ENCODE results near the gene PIGV. TPM values are rescaled to one million over a fixed set of nuclear protein-coding genes. Genes with fewer than 3 reads are reported as not detected.

PIGV gene
- total and polyA plus RNA-seq, 2 of the 4 experiments (the other 2 are of a cell fraction), result 7.2 to 10.6 TPM

- no peak overlapping the region for H2AFZ ChIP-seq (replicated peaks; ENCODE audit: low read length, poor library complexity)
- no peak overlapping the region for H2BK5ac ChIP-seq (ENCODE audit: low read depth, low read length, poor library complexity, severe bottlenecking)
- no peaks in the 10 kb centered on the region for H3K27me3 ChIP-seq (ENCODE audit: control insufficient read depth, insufficient read depth, low read length)
- DNase-seq (no peak), ATAC-seq (ENCODE audit: low read depth) (no peak)
- no peak overlapping the region for H3K4me3 ChIP-seq (ENCODE audit: insufficient read depth, low read depth, low read length)
- intact Hi-C loops (cut with micrococcal nuclease), result no loop called here
- CTCF ChIA-PET, result no interaction called here
- peaks cover 42% of the 10 kb centered on the region for H3K36me3 ChIP-seq (ENCODE audit: control insufficient read depth, insufficient read depth, low read length)
- no peak overlapping the region for H4K8ac ChIP-seq (ENCODE audit: low read depth in 2 of 2, low read length in 2 of 2)
- H4K91ac ChIP-seq (ENCODE audit: insufficient read depth, low read depth, low read length), result no peak overlapping the region
- H2AK9ac ChIP-seq (replicated peaks; ENCODE audit: low read depth, low read length, poor library complexity), result no peak overlapping the region
- no peak overlapping the region for H3K23ac ChIP-seq (ENCODE audit: low read depth, low read length)
- no peak overlapping the region for H3K56ac ChIP-seq (ENCODE audit: extremely low read depth, insufficient read depth, low read length)
- WGBS, 2 experiments (ENCODE audit: extremely low coverage in 2 of 2, insufficient read length in 1 of 2), result no CpG with 5 or more reads among the region's 1 CpG
- H2AK5ac ChIP-seq (ENCODE audit: low read depth, low read length), result no peak overlapping the region
- no peak overlapping the region for H2BK20ac ChIP-seq (ENCODE audit: low read depth, low read length)
- no peak overlapping the region for H2BK15ac ChIP-seq (ENCODE audit: low read depth, low read length)
- no TSS peak for BruUV-seq (replicated peaks)
- POLR2A ChIA-PET (ENCODE audit: unreplicated experiment), result no interaction called here
- no peaks in the 10 kb centered on the region for H3K4me1 ChIP-seq (ENCODE audit: control insufficient read depth, insufficient read depth, low read length)
- dilution Hi-C loops (cut with HindIII; ENCODE audit: low sequenced_read_pairs, unreplicated experiment), result no loop called here
- no peak overlapping the region for H2BK120ac ChIP-seq (ENCODE audit: low read depth, low read length)
- in situ Hi-C loops (cut with MboI; ENCODE audit: low sequenced_read_pairs), result no loop called here
- no peak overlapping the region for H3K4me2 ChIP-seq (ENCODE audit: low read depth, low read length)
- no peak overlapping the region for H3K9ac ChIP-seq (ENCODE audit: low read depth, low read length)
- no peak overlapping the region for H3K14ac ChIP-seq (replicated peaks; ENCODE audit: low read depth, low read length)
- TF ChIP-seq MAZ (IDR thresholded peaks at IDR 0.05; ENCODE audit: borderline replicate concordance, low read depth, low read length) (no peak), POLR2A (IDR thresholded peaks at IDR 0.05; ENCODE audit: low read depth, low read length) (no peak), RFX5 (IDR thresholded peaks at IDR 0.05; ENCODE audit: low read depth, low read length) (no peak), RAD21 (IDR thresholded peaks at IDR 0.05; ENCODE audit: low read length) (no peak), FOS (IDR thresholded peaks at IDR 0.05; ENCODE audit: low read depth, low read length) (no peak), RCOR1 (IDR thresholded peaks at IDR 0.05; ENCODE audit: insufficient replicate concordance, low read length) (no peak)
- H3K79me1 ChIP-seq (ENCODE audit: low read depth in 1 of 2, low read length in 2 of 2), result peaks cover 8 to 23% of the 10 kb centered on the region in 2 experiments; a peak in 3 of 4 replicates
- H3K9me3 ChIP-seq (ENCODE audit: control insufficient read depth, insufficient read depth, low read length), result no peaks in the 10 kb centered on the region
- H4K5ac ChIP-seq (ENCODE audit: low read depth, low read length), result no peak overlapping the region
- no peak overlapping the region for H3K27ac ChIP-seq (ENCODE audit: insufficient read depth, low read length)
- no peak overlapping the region for H3K18ac ChIP-seq (ENCODE audit: low read depth, low read length)
- 0 out of 2 replicates have a peak, but pooled peaks cover 5% of the 10 kb centered on the region for H3K9me1 ChIP-seq (ENCODE audit: insufficient read depth, low read length)
- H3K4ac ChIP-seq (ENCODE audit: low read depth, low read length), result no peak overlapping the region
- no peaks in the 10 kb centered on the region for H4K20me1 ChIP-seq (ENCODE audit: insufficient read depth, low read length)
These were observed 51.6 kb downstream of the PIGV start for GRCh38 chr1:26839339-26839722.
